ENCODE data around the gene HSF2. TPM values are rescaled to one million over a fixed set of nuclear protein-coding genes. Genes with fewer than 3 reads are reported as not detected.

Gene HSF2
- total RNA-seq, 6 experiments from 2014 or later, result 7.0 to 10.9 (median 9.2) TPM

DNA sequence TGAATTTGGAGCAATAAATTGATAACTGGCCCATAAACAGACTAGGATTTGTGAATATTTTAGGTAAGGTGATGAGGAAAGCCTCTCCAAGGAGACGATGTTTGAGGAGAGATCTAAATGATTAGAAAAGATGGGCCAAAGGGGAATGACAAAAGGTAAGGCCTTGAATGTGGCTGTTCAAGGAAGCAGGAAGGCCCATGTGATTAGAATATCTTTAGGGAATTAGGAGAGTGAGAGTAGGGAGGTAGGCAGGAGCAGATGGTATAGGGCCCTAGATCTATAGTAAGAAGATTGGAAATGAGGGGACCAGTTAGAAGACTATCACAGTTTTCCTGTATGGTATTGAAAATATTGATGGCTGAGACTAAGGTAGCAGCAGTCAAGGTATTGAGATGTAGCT lies 6.7 kb downstream of the HSF2 start:
- TF ChIP-seq CTCF (IDR thresholded peaks at IDR 0.05), result no peak
- Mint-ChIP-seq H3K36me3 (ENCODE audit: low read depth) (no peaks in the 10 kb centered on the region), H3K4me3 (no peak overlapping the region), H3K4me1 (ENCODE audit: low read depth) (peaks cover 31% of the 10 kb centered on the region), H3K27me3 (ENCODE audit: insufficient read depth) (0 out of 2 replicates have a peak, but pooled peaks cover 2% of the 10 kb centered on the region), H3K27ac (no peak overlapping the region), H3K9me3 (no peaks in the 10 kb centered on the region)
- DNase-seq, result no peak

GRCh38 chr6:122407712-122408111 lies 8.3 kb downstream of the HSF2 start:
- TF ChIP-seq CTCF (IDR thresholded peaks at IDR 0.05), result no peak
- peaks cover 4% of the 10 kb centered on the region; the same call in 1 of the 2 replicates for H3K36me3 Mint-ChIP-seq (ENCODE audit: low read depth)

GRCh38 chr6:122408240-122408639 lies 8.8 kb downstream of the HSF2 start:
- Mint-ChIP-seq H3K9me3 (no peaks in the 10 kb centered on the region), H3K4me1 (ENCODE audit: low read depth) (peaks cover 23% of the 10 kb centered on the region), H3K36me3 (ENCODE audit: low read depth) (peaks cover 4% of the 10 kb centered on the region; the same call in 1 of the 2 replicates), H3K27me3 (ENCODE audit: insufficient read depth) (0 out of 2 replicates have a peak, but pooled peaks cover under 1% of the 10 kb centered on the region), H3K27ac (no peak overlapping the region), H3K4me3 (no peak overlapping the region)
- no peak for TF ChIP-seq CTCF (IDR thresholded peaks at IDR 0.05)
- DNase-seq, result no peak

More at GRCh38 chr6:122407712-122408111, 8.3 kb downstream of the HSF2 start:
- no peak overlapping the region for H3K4me3 Mint-ChIP-seq
- 0 out of 2 replicates have a peak, but pooled peaks cover 2% of the 10 kb centered on the region for H3K27me3 Mint-ChIP-seq (ENCODE audit: insufficient read depth)
- H3K9me3 Mint-ChIP-seq, result no peaks in the 10 kb centered on the region
- DNase-seq, result no peak
- no peak overlapping the region for H3K27ac Mint-ChIP-seq
- peaks cover 23% of the 10 kb centered on the region for H3K4me1 Mint-ChIP-seq (ENCODE audit: low read depth)

DNA sequence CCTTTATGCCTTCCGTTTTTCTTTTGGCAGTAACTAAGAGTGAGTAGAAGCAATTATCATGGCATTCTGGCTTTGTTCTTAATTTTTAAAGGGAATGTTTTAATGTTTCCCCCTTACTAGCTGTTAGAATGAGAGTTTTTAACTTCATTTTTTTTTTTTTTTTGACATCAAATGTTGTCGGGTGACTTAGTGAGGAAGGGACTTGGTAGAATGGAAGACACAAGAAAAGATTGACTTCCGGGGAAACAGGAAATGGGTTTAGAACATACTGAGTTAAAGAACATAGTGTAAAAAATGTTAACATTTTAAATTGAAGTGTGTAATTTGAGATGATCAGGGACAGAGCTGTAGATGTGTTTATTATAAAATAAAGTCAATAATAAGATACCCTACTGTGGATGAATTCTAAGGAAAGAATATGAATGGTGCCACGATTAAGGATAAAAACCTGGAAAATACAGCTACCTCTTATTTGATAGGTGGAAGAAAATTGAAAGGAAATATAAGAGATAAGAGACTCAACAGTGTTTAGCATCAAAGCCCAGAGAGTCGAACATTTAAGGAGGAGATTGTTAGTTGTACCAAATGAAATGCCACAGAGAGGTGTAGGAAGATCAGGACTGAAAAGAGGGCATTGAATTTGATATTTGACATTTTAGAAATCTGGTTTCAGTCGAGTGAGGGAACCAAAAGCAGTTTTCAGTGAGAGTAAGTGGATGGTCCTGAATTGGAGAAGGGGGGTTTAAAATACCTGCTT lies 9.4 kb downstream of the HSF2 start:
- Mint-ChIP-seq H3K4me3 (no peak overlapping the region), H3K9me3 (no peaks in the 10 kb centered on the region), H3K36me3 (ENCODE audit: low read depth) (peaks cover 4% of the 10 kb centered on the region; the same call in 1 of the 2 replicates), H3K27me3 (ENCODE audit: insufficient read depth) (no peaks in the 10 kb centered on the region), H3K27ac (peak overlapping the region; percentile 2; the same call in 1 of the 2 replicates), H3K4me1 (ENCODE audit: low read depth) (peaks cover 23% of the 10 kb centered on the region)
- no peak for DNase-seq
- no peak for TF ChIP-seq CTCF (IDR thresholded peaks at IDR 0.05)

GRCh38 chr6:122412001-122412400 lies 12.5 kb downstream of the HSF2 start:
- peaks cover 4% of the 10 kb centered on the region; the same call in 1 of the 2 replicates for H3K36me3 Mint-ChIP-seq (ENCODE audit: low read depth)
- H3K27me3 Mint-ChIP-seq (ENCODE audit: insufficient read depth), result no peaks in the 10 kb centered on the region
- H3K9me3 Mint-ChIP-seq, result no peaks in the 10 kb centered on the region
- no peak for DNase-seq
- H3K4me1 Mint-ChIP-seq (ENCODE audit: low read depth), result peaks cover 15% of the 10 kb centered on the region
- H3K27ac Mint-ChIP-seq, result no peak overlapping the region
- no peak overlapping the region for H3K4me3 Mint-ChIP-seq
- TF ChIP-seq CTCF (IDR thresholded peaks at IDR 0.05), result no peak
